NCI-H446 (cell line): Measurements from ENCODE around the gene CFD.
A peak's percentile ranks its signal among the peaks of the same experiment; 100 is the strongest.
"Not testable (repeated sequence)": the region's sequence is repeated elsewhere in the genome, so short reads cannot be mapped to it uniquely, and the experiment has no call there.

Experiments used
- DNase-seq, 2 experiments: peaks; one replicate each; lab custom pipeline; 2025; lab: John Stamatoyannopoulos, UW

Gene CFD

GRCh38 chr19:825897-826644 is 33.4 kb upstream of the CFD start:
- DNase-seq, result no peak

GRCh38 chr19:827314-827709 is 32.2 kb upstream of the CFD start:
- DNase-seq, result no peak

- DNase-seq, result no peak
Measured at GRCh38 chr19:827710-828321, 31.6 kb upstream of the CFD start, which contains the start of gene AZU1. Gene AZU1 (plus strand): TSS chr19:827837. CDS start chr19:827847, 10 bp downstream.

GRCh38 chr19:829129-829758 is 30.2 kb upstream of the CFD start:
- DNase-seq, result no peak

GRCh38 chr19:831407-832369 is 27.8 kb upstream of the CFD start:
- no peak for DNase-seq

- no peak for DNase-seq
Measured at GRCh38 chr19:834216-834615, 25.2 kb upstream of the CFD start.

GRCh38 chr19:835210-835810 is 24.2 kb upstream of the CFD start:
- no peak for DNase-seq

GRCh38 chr19:840519-841206 is 18.8 kb upstream of the CFD start, which contains the start of gene PRTN3:
Gene PRTN3 (plus strand): TSS chr19:840999. CDS start chr19:841009, 10 bp downstream.
- no peak for DNase-seq

- not testable (repeated sequence) for DNase-seq
Measured at GRCh38 chr19:842802-843179, 16.7 kb upstream of the CFD start.

- DNase-seq, result no peak
Measured at GRCh38 chr19:843180-843835, 16.2 kb upstream of the CFD start.

- DNase-seq, result no peak
Measured at GRCh38 chr19:843836-844545, 15.5 kb upstream of the CFD start.

- DNase-seq, result no peak
Measured at GRCh38 chr19:844546-844971, 14.9 kb upstream of the CFD start.

- DNase-seq, result no peak
Measured at GRCh38 chr19:845707-846521, 13.6 kb upstream of the CFD start.

- no peak for DNase-seq
Measured at GRCh38 chr19:848386-848921, 11.0 kb upstream of the CFD start.

- not testable (repeated sequence) for DNase-seq
Measured at GRCh38 chr19:849195-849594, 10.3 kb upstream of the CFD start.

GRCh38 chr19:850221-850978 is 9.1 kb upstream of the CFD start:
- DNase-seq, result peak; percentile 59 to 73

GRCh38 chr19:850979-851335 is 8.5 kb upstream of the CFD start:
- no peak for DNase-seq
